Neuronal stem cell (in vitro differentiated cells): Measurements from ENCODE around the gene GATM.

Experiments used
- DNase-seq: peaks from one replicate; pipeline ENCODE4 v3.0.0-alpha.2; 2013; ENCODE audit warnings: low spot score
- H2AFZ ChIP-seq: one replicate; pipeline ENCODE4 v1.6.1; 2013; ENCODE audit warnings: mild to moderate bottlenecking, low read length, inconsistent platforms
- H2AK5ac ChIP-seq: 2 replicates; pipeline ENCODE4 v1.6.1; 2013; ENCODE audit warnings: low read depth, mild to moderate bottlenecking, inconsistent platforms, low read length, moderate library complexity, mixed read lengths
- H2BK120ac ChIP-seq: 2 replicates; pipeline ENCODE4 v1.6.1; 2013; ENCODE audit warnings: low read depth, mild to moderate bottlenecking, inconsistent platforms, low read length, moderate library complexity, mixed read lengths
- H2BK12ac ChIP-seq: one replicate; pipeline ENCODE4 v1.6.1; 2013; ENCODE audit warnings: low read length, inconsistent platforms
- H2BK15ac ChIP-seq: 2 replicates; pipeline ENCODE4 v1.6.1; 2013; ENCODE audit warnings: mild to moderate bottlenecking, low read length, inconsistent platforms, mixed read lengths
- H2BK5ac ChIP-seq: one replicate; pipeline ENCODE4 v1.6.1; 2013; ENCODE audit warnings: inconsistent platforms, mild to moderate bottlenecking, low read length, moderate library complexity
- H3K14ac ChIP-seq: one replicate; pipeline ENCODE4 v1.6.1; 2013; ENCODE audit warnings: low read length, inconsistent platforms
- H3K18ac ChIP-seq: 2 replicates; pipeline ENCODE4 v1.6.1; 2013; ENCODE audit warnings: low read length, inconsistent platforms
- H3K23ac ChIP-seq: 2 replicates; pipeline ENCODE4 v1.6.1; 2013; ENCODE audit warnings: low read depth, mild to moderate bottlenecking, mixed read lengths, low read length, inconsistent platforms; ENCODE audit not compliant: poor library complexity
- H3K27ac ChIP-seq: replicated peaks from 3 replicates; pipeline ENCODE4 v1.5.1; 2013; ENCODE audit warnings: low read length, inconsistent platforms
- H3K27me3 ChIP-seq, 3 experiments: 2 replicates each; pipeline ENCODE4 v1.6.1; 2013; ENCODE audit warnings: low read length in 3 of 3, mild to moderate bottlenecking in 2 of 3, inconsistent platforms in 1 of 3, low read depth in 1 of 3, mixed read lengths in 1 of 3, moderate library complexity in 1 of 3; ENCODE audit not compliant: control insufficient read depth in 3 of 3, insufficient read depth in 3 of 3
- H3K36me3 ChIP-seq, 2 donors: replicated peaks in 1 of 2; 2 replicates each; pipeline ENCODE4 v1.6.1; 2013; ENCODE audit warnings: low read length in 2 of 2; ENCODE audit not compliant: control insufficient read depth in 2 of 2, insufficient read depth in 2 of 2
- H3K4ac ChIP-seq: 2 replicates; pipeline ENCODE4 v1.6.1; 2013; ENCODE audit warnings: inconsistent platforms, mild to moderate bottlenecking, low read length, moderate library complexity
- H3K4me1 ChIP-seq, 2 donors: 1 replicate in 1 of 2; 2 replicates in 1 of 2; pipeline ENCODE4 v1.6.1; 2013; ENCODE audit warnings: low read length in 2 of 2, low read depth in 1 of 2; ENCODE audit not compliant: control insufficient read depth in 2 of 2, insufficient read depth in 1 of 2
- H3K4me2 ChIP-seq: one replicate; pipeline ENCODE4 v1.6.1; 2013; ENCODE audit warnings: mild to moderate bottlenecking, low read length, inconsistent platforms; ENCODE audit not compliant: insufficient read depth, poor library complexity, severe bottlenecking
- H3K4me3 ChIP-seq, 2 donors: 2 replicates each; pipeline ENCODE4 v1.5.1; 2013; ENCODE audit warnings: low read length in 2 of 2, mild to moderate bottlenecking in 2 of 2, inconsistent platforms in 1 of 2, moderate library complexity in 1 of 2
- H3K79me1 ChIP-seq: one replicate; pipeline ENCODE4 v1.6.1; 2013; ENCODE audit warnings: low read depth, mild to moderate bottlenecking, inconsistent platforms, low read length, moderate library complexity
- H3K9ac ChIP-seq: one replicate; pipeline ENCODE4 v1.6.1; 2013; ENCODE audit warnings: mild to moderate bottlenecking, low read depth, low read length, inconsistent platforms; ENCODE audit not compliant: poor library complexity
- H3K9me3 ChIP-seq, 2 donors: replicated peaks in 1 of 2; 2 replicates each; pipeline versions ENCODE3 to v1.6.1; 2013; ENCODE audit warnings: low read length in 2 of 2, mild to moderate bottlenecking in 2 of 2, inconsistent platforms in 1 of 2, low read depth in 1 of 2, mixed read lengths in 1 of 2, moderate library complexity in 1 of 2; ENCODE audit not compliant: control insufficient read depth in 2 of 2, insufficient read depth in 1 of 2
- H4K8ac ChIP-seq: one replicate; pipeline ENCODE4 v1.6.1; 2013; ENCODE audit warnings: low read depth, mild to moderate bottlenecking, inconsistent platforms, low read length, moderate library complexity
- H4K91ac ChIP-seq: one replicate; pipeline ENCODE4 v1.6.1; 2013; ENCODE audit warnings: low read length, low read depth, mild to moderate bottlenecking, inconsistent platforms; ENCODE audit not compliant: poor library complexity
- WGBS, 2 donors: extraction: QIAGEN DNeasy Blood & Tissue Kit; methylation state at CpG; one replicate each; pipeline ENCODE4 v1.1.7; 2013; ENCODE audit warnings: missing lambda C conversion rate in 2 of 2, mixed read lengths in 1 of 2; ENCODE audit not compliant: insufficient read length in 2 of 2, insufficient replicate concordance in 1 of 2; ENCODE audit errors: extremely low coverage in 2 of 2; 5-methylcytosine and 5-hydroxymethylcytosine counted together

GATM gene

GRCh38 chr15:45393851-45394250 lies 15.5 kb upstream of the GATM start:
- no peak overlapping the region for H3K23ac ChIP-seq
- no peak overlapping the region for H2AFZ ChIP-seq
- no peaks in the 10 kb centered on the region for H3K9me3 ChIP-seq
- H3K27me3 ChIP-seq, result peaks cover 0 to 2% (median 0%) of the 10 kb centered on the region in 3 experiments
- H2AK5ac ChIP-seq, result no peak overlapping the region
- H3K36me3 ChIP-seq, result no peaks in the 10 kb centered on the region
- H2BK120ac ChIP-seq, result no peak overlapping the region
- H2BK12ac ChIP-seq, result no peak overlapping the region
- no peak overlapping the region for H2BK15ac ChIP-seq
- no peak overlapping the region for H3K14ac ChIP-seq
- no peak overlapping the region for H3K4me2 ChIP-seq
- no peaks in the 10 kb centered on the region for H3K79me1 ChIP-seq
- no peak overlapping the region for H4K8ac ChIP-seq
- H3K9ac ChIP-seq, result no peak overlapping the region
- H3K4me1 ChIP-seq, result peaks cover 0 to 15% of the 10 kb centered on the region in 2 donors
- no peak for DNase-seq
- no peak overlapping the region for H2BK5ac ChIP-seq
- H3K27ac ChIP-seq, result no peak overlapping the region
- H3K4ac ChIP-seq, result no peak overlapping the region
- no peak overlapping the region for H3K18ac ChIP-seq
- H4K91ac ChIP-seq, result no peak overlapping the region
- no CpG with 5 or more reads among the region's 3 CpGs for WGBS, 2 donors
- H3K4me3 ChIP-seq, result no peak overlapping the region

GRCh38 chr15:45392584-45392855 lies 14.2 kb upstream of the GATM start:
- Histone ChIP-seq H3K27me3 (peaks cover 0 to 2% (median 0%) of the 10 kb centered on the region in 3 experiments), H2AFZ (no peak overlapping the region), H3K4me3 (no peak overlapping the region), H3K27ac (no peak overlapping the region), H2BK12ac (no peak overlapping the region), H3K4me1 (peaks cover 0 to 15% of the 10 kb centered on the region in 2 donors), H2BK15ac (no peak overlapping the region), H3K9ac (no peak overlapping the region), H3K9me3 (no peaks in the 10 kb centered on the region), H4K91ac (no peak overlapping the region), H3K79me1 (no peaks in the 10 kb centered on the region), H3K36me3 (no peaks in the 10 kb centered on the region), H3K4ac (no peak overlapping the region), H4K8ac (no peak overlapping the region), H2BK5ac (no peak overlapping the region), H3K14ac (no peak overlapping the region), H3K4me2 (no peak overlapping the region), H2BK120ac (no peak overlapping the region), H3K23ac (no peak overlapping the region), H2AK5ac (no peak overlapping the region), H3K18ac (no peak overlapping the region)
- no peak for DNase-seq

GRCh38 chr15:45391746-45392583 lies 13.6 kb upstream of the GATM start:
- H2AFZ ChIP-seq, result no peak overlapping the region
- H3K9ac ChIP-seq, result no peak overlapping the region
- H3K4me1 ChIP-seq, result peaks cover 0 to 15% of the 10 kb centered on the region in 2 donors
- no peak overlapping the region for H3K18ac ChIP-seq
- no peak overlapping the region for H3K4me3 ChIP-seq
- no peak overlapping the region for H2BK120ac ChIP-seq
- H3K27ac ChIP-seq, result no peak overlapping the region
- no CpG with 5 or more reads among the region's 7 CpGs for WGBS, 2 donors
- H3K4me2 ChIP-seq, result no peak overlapping the region
- H3K23ac ChIP-seq, result no peak overlapping the region
- no peaks in the 10 kb centered on the region for H3K36me3 ChIP-seq
- no peak for DNase-seq
- no peak overlapping the region for H3K14ac ChIP-seq
- H2BK15ac ChIP-seq, result no peak overlapping the region
- H2AK5ac ChIP-seq, result no peak overlapping the region
- H2BK5ac ChIP-seq, result no peak overlapping the region
- H4K91ac ChIP-seq, result no peak overlapping the region
- peaks cover 0 to 4% (median 0%) of the 10 kb centered on the region in 3 experiments for H3K27me3 ChIP-seq
- H4K8ac ChIP-seq, result no peak overlapping the region
- no peak overlapping the region for H3K4ac ChIP-seq
- no peaks in the 10 kb centered on the region for H3K79me1 ChIP-seq
- no peaks in the 10 kb centered on the region for H3K9me3 ChIP-seq
- H2BK12ac ChIP-seq, result no peak overlapping the region

GRCh38 chr15:45389351-45389750 lies 11.0 kb upstream of the GATM start:
- Histone ChIP-seq H4K8ac (no peak overlapping the region), H2BK5ac (no peak overlapping the region), H2BK15ac (no peak overlapping the region), H3K9ac (no peak overlapping the region), H3K79me1 (no peaks in the 10 kb centered on the region), H3K4ac (no peak overlapping the region), H2AK5ac (no peak overlapping the region), H3K4me3 (no peak overlapping the region), H3K18ac (no peak overlapping the region), H2BK12ac (no peak overlapping the region), H4K91ac (no peak overlapping the region), H3K23ac (no peak overlapping the region), H2AFZ (no peak overlapping the region), H3K4me1 (peaks cover 0 to 5% of the 10 kb centered on the region in 2 donors), H3K14ac (no peak overlapping the region), H3K27ac (no peak overlapping the region), H3K27me3 (peaks cover 0 to 4% (median 0%) of the 10 kb centered on the region in 3 experiments), H3K9me3 (no peaks in the 10 kb centered on the region), H3K4me2 (no peak overlapping the region), H2BK120ac (no peak overlapping the region), H3K36me3 (no peaks in the 10 kb centered on the region)
- DNase-seq, result no peak
